HEK293 (cell line): ENCODE measurements around the gene TSC22D1.

Experiments
- CTCF ChIA-PET: fragments of 350-600 bp; formaldehyde crosslinking; extraction: SDS; loops from one replicate; lab custom pipeline; 2021; ENCODE audit warnings: antibody characterized with exemption; lab: Yijun Ruan, JAX
- POLR2A ChIA-PET: fragments of 300-600 bp; formaldehyde crosslinking; extraction: SDS; loops from one replicate; lab custom pipeline; 2020; ENCODE audit warnings: antibody characterized with exemption, inconsistent platforms; lab: Yijun Ruan, JAX
- H3K27ac ChIP-seq: fragments of 200-500 bp; sonication (Bioruptor generic); 2 replicates; pipeline ENCODE4 v1.5.1; 2014; ENCODE audit warnings: low read depth, low read length, control low read depth, inconsistent platforms; ENCODE audit errors: extremely low read depth
- H3K36me3 ChIP-seq, 2 experiments: fragments of 200-500 bp in 1 of 2; sonication (Bioruptor generic) in 1 of 2; 1 replicate in 1 of 2; 2 replicates in 1 of 2; pipeline ENCODE4 v1.5.1; 2014 to 2017; ENCODE audit warnings: inconsistent platforms in 2 of 2, low read length in 2 of 2; ENCODE audit not compliant: control insufficient read depth in 2 of 2, insufficient read depth in 1 of 2
- H3K4me1 ChIP-seq: fragments of 200-500 bp; sonication (Bioruptor generic); 2 replicates; pipeline ENCODE4 v1.5.1; 2014; ENCODE audit warnings: mild to moderate bottlenecking, low read length, inconsistent platforms; ENCODE audit not compliant: control insufficient read depth, insufficient read depth
- H3K4me3 ChIP-seq: 2 replicates; pipeline ENCODE4 v1.5.1; 2011; ENCODE audit warnings: low read depth, mild to moderate bottlenecking, control low read depth, low read length, moderate library complexity
- H3K9me3 ChIP-seq: fragments of 200-500 bp; sonication (Bioruptor generic); 2 replicates; pipeline ENCODE4 v1.5.1; 2014; ENCODE audit warnings: low read depth, low read length, inconsistent platforms; ENCODE audit not compliant: control insufficient read depth, insufficient read depth
- ATF2 ChIP-seq: fragments of 450-650 bp; formaldehyde crosslinking; IDR thresholded peaks from 2 replicates; pipeline ENCODE4 v1.5.1; 2016; ENCODE audit warnings: missing biosample characterization, missing genetic modification characterization, low read depth
- GFI1B ChIP-seq: fragments of 450-650 bp; formaldehyde crosslinking; IDR thresholded peaks from 2 replicates; pipeline ENCODE4 v1.5.1; 2016; ENCODE audit warnings: missing biosample characterization, missing genetic modification characterization
- OSR2 ChIP-seq: fragments of 450-650 bp; formaldehyde crosslinking; IDR thresholded peaks from 2 replicates; pipeline ENCODE4 v1.5.1; 2016; ENCODE audit warnings: missing biosample characterization, missing genetic modification characterization
- PRDM2 ChIP-seq: fragments of 450-650 bp; formaldehyde crosslinking; IDR thresholded peaks from 2 replicates; pipeline ENCODE4 v1.5.1; 2016; ENCODE audit warnings: missing biosample characterization, missing genetic modification characterization, borderline replicate concordance
- SCRT1 ChIP-seq: fragments of 450-650 bp; formaldehyde crosslinking; IDR thresholded peaks from 2 replicates; pipeline ENCODE4 v1.5.1; 2016; ENCODE audit warnings: missing biosample characterization, missing genetic modification characterization, borderline replicate concordance
- SP2 ChIP-seq: fragments of 450-650 bp; formaldehyde crosslinking; IDR thresholded peaks from 2 replicates; pipeline ENCODE4 v1.5.1; 2016; ENCODE audit warnings: missing biosample characterization, missing genetic modification characterization
- TSHZ1 ChIP-seq: fragments of 450-650 bp; formaldehyde crosslinking; IDR thresholded peaks from 2 replicates; pipeline ENCODE4 v1.5.1; 2016; ENCODE audit warnings: missing biosample characterization, missing genetic modification characterization, borderline replicate concordance
- YY2 ChIP-seq: fragments of 450-650 bp; formaldehyde crosslinking; IDR thresholded peaks from 2 replicates; pipeline ENCODE4 v1.5.1; 2016; ENCODE audit warnings: missing biosample characterization, missing genetic modification characterization
- ZBTB7A ChIP-seq: fragments of 450-650 bp; formaldehyde crosslinking; IDR thresholded peaks from 2 replicates; pipeline ENCODE4 v1.5.1; 2016; ENCODE audit warnings: low read depth, missing biosample characterization, missing genetic modification characterization
- ZFP69B ChIP-seq: fragments of 450-650 bp; formaldehyde crosslinking; IDR thresholded peaks from 2 replicates; pipeline ENCODE4 v1.5.1; 2016; ENCODE audit warnings: missing biosample characterization, missing genetic modification characterization
- ZNF132 ChIP-seq: fragments of 450-650 bp; formaldehyde crosslinking; IDR thresholded peaks from 2 replicates; pipeline ENCODE4 v1.5.1; 2017; ENCODE audit warnings: missing biosample characterization, missing genetic modification characterization, borderline replicate concordance
- ZNF544 ChIP-seq: fragments of 450-650 bp; formaldehyde crosslinking; IDR thresholded peaks from 2 replicates; pipeline ENCODE4 v1.5.0; 2017; ENCODE audit warnings: missing biosample characterization, missing genetic modification characterization
- ZNF580 ChIP-seq: fragments of 450-650 bp; formaldehyde crosslinking; IDR thresholded peaks from 2 replicates; pipeline ENCODE4 v1.5.1; 2016; ENCODE audit warnings: missing biosample characterization, missing genetic modification characterization
- ZNF585B ChIP-seq: fragments of 450-650 bp; formaldehyde crosslinking; IDR thresholded peaks from 2 replicates; pipeline ENCODE4 v1.5.1; 2016; ENCODE audit warnings: missing biosample characterization, missing genetic modification characterization
- ZNF621 ChIP-seq: fragments of 450-650 bp; formaldehyde crosslinking; IDR thresholded peaks from 2 replicates; pipeline ENCODE4 v1.5.1; 2017; ENCODE audit warnings: missing biosample characterization, missing genetic modification characterization
- ZNF677 ChIP-seq: fragments of 450-650 bp; IDR thresholded peaks from 2 replicates; pipeline ENCODE4 v1.5.0; 2018; ENCODE audit warnings: missing biosample characterization, mild to moderate bottlenecking, missing genetic modification characterization, moderate library complexity
- ZNF785 ChIP-seq: fragments of 450-650 bp; formaldehyde crosslinking; IDR thresholded peaks from 2 replicates; pipeline ENCODE4 v1.5.1; 2016; ENCODE audit warnings: missing biosample characterization, missing genetic modification characterization

The TSC22D1 gene

GRCh38 chr13:44555207-44555606, 20.9 kb downstream of the TSC22D1 start:
- no peaks in the 10 kb centered on the region for H3K9me3 ChIP-seq
- H3K4me1 ChIP-seq = no peaks in the 10 kb centered on the region
- CTCF ChIA-PET = no interaction called here
- H3K27ac ChIP-seq = no peak overlapping the region
- no peak overlapping the region for H3K4me3 ChIP-seq
- TF ChIP-seq ZNF544 (tag by site-specific recombination) (no peak), ZFP69B (tag by site-specific recombination) (no peak)
- no peaks in the 10 kb centered on the region for H3K36me3 ChIP-seq
- POLR2A ChIA-PET = no interaction called here

GRCh38 chr13:44549476-44549875, 26.7 kb downstream of the TSC22D1 start:
- TF ChIP-seq SCRT1 (tag by site-specific recombination) (peak; percentile 60; the same call in 1 of the 2 replicates), SP2 (tag by site-specific recombination) (no peak)
- no peaks in the 10 kb centered on the region for H3K36me3 ChIP-seq
- H3K27ac ChIP-seq = no peak overlapping the region
- H3K4me3 ChIP-seq = no peak overlapping the region
- CTCF ChIA-PET = interaction anchor here (0.6 kb wide), 1 partner anchor 51 kb away, joined by 4 read pairs; no protein-coding TSS in a partner anchor
- H3K9me3 ChIP-seq = no peaks in the 10 kb centered on the region
- POLR2A ChIA-PET = interaction anchor here (0.7 kb wide), 1 partner anchor 1542 kb away, joined by 8 read pairs; no protein-coding TSS in a partner anchor
- no peaks in the 10 kb centered on the region for H3K4me1 ChIP-seq

- Histone ChIP-seq H3K4me1 (no peaks in the 10 kb centered on the region), H3K4me3 (no peak overlapping the region), H3K9me3 (no peaks in the 10 kb centered on the region), H3K27ac (no peak overlapping the region), H3K36me3 (no peaks in the 10 kb centered on the region)
- CTCF ChIA-PET = no interaction called here
- TF ChIP-seq ZNF132 (no peak), ZBTB7A (tag by site-specific recombination) (no peak), ATF2 (tag by site-specific recombination) (peak; percentile 68)
- POLR2A ChIA-PET = no interaction called here
These were observed 30.0 kb downstream of the TSC22D1 start for GRCh38 chr13:44546164-44546563.

- Histone ChIP-seq H3K36me3 (no peaks in the 10 kb centered on the region), H3K27ac (no peak overlapping the region), H3K4me3 (no peak overlapping the region), H3K4me1 (no peaks in the 10 kb centered on the region), H3K9me3 (no peaks in the 10 kb centered on the region)
- ChIA-PET CTCF (no interaction called here), POLR2A (no interaction called here)
- TF ChIP-seq ZNF621 (tag by site-specific recombination) (no peak), ZNF580 (tag by site-specific recombination) (no peak), ZNF585B (no peak), PRDM2 (no peak), ZNF785 (tag by site-specific recombination) (no peak), YY2 (tag by site-specific recombination) (no peak), GFI1B (no peak), ZNF677 (tag by site-specific recombination) (no peak), OSR2 (tag by site-specific recombination) (no peak), TSHZ1 (tag by site-specific recombination) (no peak)
These were observed 32.8 kb downstream of the TSC22D1 start for GRCh38 chr13:44543369-44543768.
